Measurements from ENCODE around the gene TOR1A. TPM values are rescaled to one million over a fixed set of nuclear protein-coding genes. Genes with fewer than 3 reads are reported as not detected.

TOR1A gene
- total and polyA plus RNA-seq, 8 donors, result 32.0 to 40.0 (median 36.3) TPM

GRCh38 chr9:129823542-129823934 is 398 bp downstream of the TOR1A start:
- TF ChIP-seq CTCF (IDR thresholded peaks at IDR 0.05), result no peak

GRCh38 chr9:129822898-129823541 is 916 bp downstream of the TOR1A start:
- Histone ChIP-seq H3K9me3 (no peaks in the 10 kb centered on the region), H3K4me1 (peaks cover 0 to 23% of the 10 kb centered on the region in 2 donors), H3K27me3 (no peaks in the 10 kb centered on the region), H3K4me3 (peak overlapping the region; percentile 68 to 80), H3K36me3 (peaks cover 0 to 60% of the 10 kb centered on the region in 2 donors), H3K27ac (peak overlapping the region in 1 of 2 donors; percentile 84)
- ATAC-seq (peak; percentile 52), DNase-seq (peak in 1 of 4 donors; percentile 84)
- no peak for TF ChIP-seq CTCF (IDR thresholded peaks at IDR 0.05)
- intact Hi-C loops (cut with DNase I), result no loop called here

More at GRCh38 chr9:129823542-129823934, 398 bp downstream of the TOR1A start:
- H3K4me3 ChIP-seq, result peak overlapping the region; percentile 68 to 80
- no peak for DNase-seq
- intact Hi-C loops (cut with DNase I), result no loop called here
- peak overlapping the region; percentile 59 to 84 for H3K27ac ChIP-seq
- peaks cover 0 to 60% of the 10 kb centered on the region in 2 donors for H3K36me3 ChIP-seq
- H3K27me3 ChIP-seq, result no peaks in the 10 kb centered on the region
- H3K4me1 ChIP-seq, result peaks cover 0 to 17% of the 10 kb centered on the region in 2 donors
- ATAC-seq, result peak; percentile 63
- H3K9me3 ChIP-seq, result no peaks in the 10 kb centered on the region

- Histone ChIP-seq H3K4me3 (no peak overlapping the region), H3K4me1 (peaks cover 0 to 26% of the 10 kb centered on the region in 2 donors), H3K9me3 (no peaks in the 10 kb centered on the region), H3K36me3 (peaks cover 0 to 98% of the 10 kb centered on the region in 2 donors), H3K27ac (peak overlapping the region in 1 of 2 donors; percentile 60), H3K27me3 (no peaks in the 10 kb centered on the region)
- peak in 1 of 4 donors; percentile 46 for DNase-seq
- intact Hi-C loops (cut with DNase I), result no loop called here
- no peak for TF ChIP-seq CTCF (IDR thresholded peaks at IDR 0.05)
- peak; percentile 32 for ATAC-seq
Observed at GRCh38 chr9:129816501-129817435, 7.2 kb downstream of the TOR1A start.

GRCh38 chr9:129815278-129815677 is 8.7 kb downstream of the TOR1A start:
- H3K27me3 ChIP-seq, result no peaks in the 10 kb centered on the region
- H3K9me3 ChIP-seq, result no peaks in the 10 kb centered on the region
- H3K4me1 ChIP-seq, result peaks cover 0 to 24% of the 10 kb centered on the region in 2 donors
- DNase-seq (no peak), ATAC-seq (no peak)
- no peak overlapping the region for H3K27ac ChIP-seq
- no peak overlapping the region for H3K4me3 ChIP-seq
- no peak for TF ChIP-seq CTCF (IDR thresholded peaks at IDR 0.05)
- intact Hi-C loops (cut with DNase I), result no loop called here
- H3K36me3 ChIP-seq, result peaks cover 0 to 98% of the 10 kb centered on the region in 2 donors
